HT-29 (cell line): ENCODE results near the gene PSPN. TPM values are rescaled to one million over a fixed set of nuclear protein-coding genes. Genes with fewer than 3 reads are reported as not detected.
A peak's percentile ranks its signal among the peaks of the same experiment; 100 is the strongest.
"Not testable (repeated sequence)": the region's sequence is repeated elsewhere in the genome, so short reads cannot be mapped to it uniquely, and the experiment has no call there.

Experiments
- DNase-seq: peaks from one replicate; pipeline ENCODE4 v3.0.0-alpha.2; 2015; ENCODE audit warnings: low spot score
- total RNA-seq: library from RNA; depleted of rRNA; stranded (reverse); fragments of >200 nt; shearing (Covaris generic); gene quantifications from 2 replicates; pipeline ENCODE4 v1.2.3, GENCODE V29; 2014

PSPN gene
- total RNA-seq, 1 experiment from 2014 or later = 0.28 TPM

DNA sequence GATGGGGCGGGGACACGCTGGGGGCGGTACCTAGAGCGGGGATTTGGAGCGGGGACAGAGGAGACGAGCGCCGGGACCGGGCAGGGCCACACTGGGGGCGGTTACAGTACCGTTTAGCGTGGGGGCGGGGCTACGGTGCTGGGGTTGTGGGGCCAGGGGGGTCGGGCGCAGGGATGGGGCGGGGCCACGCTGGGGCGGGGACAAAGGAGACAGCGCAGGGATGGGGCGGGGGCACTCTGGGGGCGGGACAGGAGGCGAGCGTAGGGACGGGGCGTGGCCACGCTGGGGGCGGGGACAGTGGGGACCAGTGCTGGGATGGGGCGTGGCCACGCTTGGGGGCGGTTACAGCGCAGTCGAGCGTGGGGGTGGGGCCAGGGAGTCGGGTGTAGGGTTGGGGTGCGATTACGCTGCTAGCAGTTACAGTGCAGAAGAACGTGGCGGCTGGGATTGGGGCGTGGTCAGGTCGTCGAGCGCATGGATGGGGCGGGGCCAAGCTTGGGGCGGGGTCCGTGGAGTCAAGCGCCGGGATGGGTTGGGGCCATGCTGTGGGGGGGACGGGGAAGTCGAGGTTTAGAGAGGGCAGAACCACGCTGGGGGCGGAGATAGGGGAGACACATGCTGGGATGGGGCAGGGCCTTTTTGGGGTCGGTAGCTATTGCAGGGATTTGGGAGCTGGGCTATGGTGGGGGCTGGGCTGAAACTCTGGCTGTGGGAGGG lies 2.5 kb downstream of the PSPN start:
- DNase-seq = peak; percentile 93

DNA sequence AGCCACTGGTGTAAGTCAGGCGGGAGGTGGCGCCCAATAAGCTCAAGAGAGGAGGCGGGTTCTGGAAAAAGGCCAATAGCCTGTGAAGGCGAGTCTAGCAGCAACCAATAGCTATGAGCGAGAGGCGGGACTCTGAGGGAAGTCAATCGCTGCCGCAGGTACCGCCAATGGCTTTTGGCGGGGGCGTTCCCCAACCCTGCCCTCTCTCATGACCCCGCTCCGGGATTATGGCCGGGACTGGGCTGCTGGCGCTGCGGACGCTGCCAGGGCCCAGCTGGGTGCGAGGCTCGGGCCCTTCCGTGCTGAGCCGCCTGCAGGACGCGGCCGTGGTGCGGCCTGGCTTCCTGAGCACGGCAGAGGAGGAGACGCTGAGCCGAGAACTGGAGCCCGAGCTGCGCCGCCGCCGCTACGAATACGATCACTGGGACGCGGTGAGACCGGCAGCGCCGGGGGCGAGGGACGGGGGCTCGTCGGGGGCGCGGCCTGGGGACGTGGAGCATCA lies 3.1 kb downstream of the PSPN start, which contains the start of gene ALKBH7:
ALKBH7 (plus strand) TSS at position 201 of the 502 bp plus-strand sequence; CDS start at position 228, 27 bp downstream.
- peak; percentile 98 for DNase-seq

DNA sequence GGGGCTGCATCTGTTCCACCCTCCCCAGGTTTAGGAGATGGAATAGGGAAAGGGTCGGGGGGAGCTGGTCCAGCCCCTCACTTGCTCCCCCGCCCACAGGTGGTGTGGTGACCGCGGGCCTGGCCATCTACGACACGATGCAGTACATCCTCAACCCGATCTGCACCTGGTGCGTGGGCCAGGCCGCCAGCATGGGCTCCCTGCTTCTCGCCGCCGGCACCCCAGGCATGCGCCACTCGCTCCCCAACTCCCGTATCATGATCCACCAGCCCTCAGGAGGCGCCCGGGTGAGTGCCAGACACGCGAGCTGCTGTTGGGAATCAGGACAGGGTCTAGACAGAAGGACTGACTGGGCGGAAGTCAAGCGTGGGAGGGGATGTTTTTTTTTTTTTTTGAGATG lies 11.4 kb downstream of the PSPN start:
- no peak for DNase-seq

DNA sequence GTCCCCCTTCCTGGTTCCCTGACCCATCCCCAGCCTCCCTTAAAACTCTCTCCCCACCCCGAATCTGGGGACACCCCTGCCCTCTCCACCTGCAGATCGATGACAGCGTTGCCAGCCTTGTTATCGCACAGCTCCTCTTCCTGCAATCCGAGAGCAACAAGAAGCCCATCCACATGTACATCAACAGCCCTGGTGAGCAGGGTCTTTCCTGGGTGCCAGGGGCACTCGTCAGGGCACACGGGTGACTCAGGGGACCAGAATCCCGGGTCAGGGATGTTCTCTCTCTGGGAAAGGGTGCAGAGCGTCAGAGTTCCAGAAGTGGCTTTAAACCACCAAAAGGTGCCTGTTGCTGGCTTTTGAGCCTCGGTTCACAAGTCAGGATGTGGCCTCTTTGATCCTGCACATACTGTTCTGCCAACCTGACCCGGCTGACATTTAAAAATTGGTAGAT lies 13.4 kb downstream of the PSPN start:
- DNase-seq = no peak

DNA sequence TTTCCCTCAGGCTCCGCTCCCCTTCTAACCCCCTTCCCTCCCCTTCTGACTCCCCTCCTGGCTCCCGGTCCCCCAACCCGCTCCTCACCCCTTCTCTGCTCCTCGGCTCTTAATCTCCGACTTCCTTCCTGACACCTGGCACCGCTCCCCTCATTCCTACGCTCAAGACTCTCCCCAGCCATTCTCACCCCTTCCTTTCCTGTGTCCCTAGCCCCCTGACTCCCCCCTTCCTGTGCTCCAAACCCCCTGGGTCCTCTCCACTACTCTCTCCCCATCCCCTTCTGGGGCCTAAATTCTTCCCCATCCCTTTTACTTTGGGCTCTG lies 13.7 kb downstream of the PSPN start:
- DNase-seq = no peak

DNA sequence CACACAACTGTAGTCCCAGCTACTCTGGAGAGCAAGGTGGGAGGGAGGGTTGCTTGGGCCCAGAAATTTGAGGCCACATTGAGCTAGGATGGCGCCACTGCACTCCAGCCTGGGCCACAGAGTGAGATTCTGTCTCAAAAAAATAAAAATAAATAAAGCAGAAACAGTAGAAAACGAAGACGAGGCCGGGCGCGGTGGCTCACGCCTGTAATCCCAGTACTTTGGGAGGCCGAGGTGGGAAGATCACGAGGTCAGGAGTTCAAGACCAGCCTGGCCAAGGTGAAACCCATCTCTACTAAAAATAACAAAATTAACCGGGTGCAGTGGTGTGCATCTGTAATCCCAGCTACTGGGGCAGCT lies 14.9 kb downstream of the PSPN start:
- DNase-seq = not testable (repeated sequence)

DNA sequence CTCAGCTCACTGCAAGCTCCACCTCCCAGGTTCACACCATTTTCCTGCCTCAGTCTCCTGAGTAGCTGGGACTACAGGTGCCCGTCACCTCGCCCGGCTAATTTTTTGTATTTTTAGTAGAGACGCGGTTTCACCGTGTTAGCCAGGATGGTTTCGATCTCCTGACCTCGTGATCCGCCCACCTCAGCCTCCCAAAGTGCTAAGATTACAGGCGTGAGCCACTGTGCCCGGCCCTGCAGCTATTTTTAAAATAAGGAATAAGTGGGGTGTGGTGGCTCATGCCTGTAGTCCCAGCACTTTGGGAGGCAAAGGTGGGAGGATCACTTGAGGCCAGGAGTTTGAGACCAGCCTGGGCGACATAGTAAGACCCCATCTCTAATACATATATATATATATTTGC lies 15.3 kb downstream of the PSPN start:
- not testable (repeated sequence) for DNase-seq

DNA sequence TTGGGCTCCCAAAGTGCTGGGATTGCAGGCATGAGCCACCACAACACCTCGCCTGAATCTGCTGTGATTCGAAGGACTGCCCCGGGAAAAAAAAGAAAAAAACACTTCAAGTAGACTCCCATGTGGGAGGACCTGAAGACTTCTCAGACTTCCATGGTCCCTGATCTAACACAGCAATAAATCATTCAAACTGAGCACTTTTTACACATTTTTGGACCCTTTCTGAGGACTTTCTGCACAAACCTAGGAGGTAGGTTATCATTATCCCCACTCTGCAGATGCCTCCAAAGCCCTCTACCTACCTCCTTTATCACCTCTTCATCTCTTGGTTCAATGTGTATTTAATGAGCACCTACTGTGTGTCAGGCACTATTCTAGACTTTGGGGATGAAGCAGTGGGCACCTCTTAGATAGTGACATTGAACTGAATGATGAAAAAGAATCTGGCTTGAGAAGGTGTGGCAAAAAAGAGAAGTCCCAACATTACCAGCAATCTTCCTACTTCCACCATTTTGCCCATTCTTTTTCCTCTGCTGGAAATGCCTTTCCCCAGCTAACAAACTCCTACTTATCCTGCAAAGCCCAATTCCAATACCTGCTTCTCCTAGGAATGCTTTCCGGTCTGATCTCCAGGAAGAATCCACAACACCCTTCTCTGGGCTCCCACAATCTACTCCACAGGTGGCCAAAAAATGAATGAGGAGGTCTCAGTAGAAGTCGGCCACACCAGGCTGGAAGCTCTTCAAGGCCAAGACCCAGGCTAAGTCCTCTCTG lies 16.0 kb downstream of the PSPN start:
- DNase-seq = no peak

DNA sequence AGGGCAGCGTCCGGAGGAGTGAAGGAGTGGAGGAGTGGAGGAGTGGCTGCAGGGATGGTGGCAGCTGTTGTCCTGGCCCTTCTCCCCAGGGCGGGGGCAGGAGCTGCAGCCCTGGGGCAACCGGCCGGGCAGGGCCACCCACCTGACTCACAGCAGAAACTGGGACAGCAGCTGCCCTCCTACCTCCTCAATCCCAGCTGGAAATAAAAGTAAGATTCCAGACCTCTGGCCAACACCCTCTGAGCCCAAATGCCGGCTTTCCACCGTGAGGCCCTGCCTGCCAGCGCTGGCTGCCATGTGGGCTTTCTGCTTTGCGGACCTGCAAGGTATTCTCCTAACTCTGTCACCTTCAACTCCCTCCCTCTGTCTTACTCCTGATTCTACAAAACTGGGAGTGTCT lies 17.7 kb downstream of the PSPN start:
- no peak for DNase-seq

DNA sequence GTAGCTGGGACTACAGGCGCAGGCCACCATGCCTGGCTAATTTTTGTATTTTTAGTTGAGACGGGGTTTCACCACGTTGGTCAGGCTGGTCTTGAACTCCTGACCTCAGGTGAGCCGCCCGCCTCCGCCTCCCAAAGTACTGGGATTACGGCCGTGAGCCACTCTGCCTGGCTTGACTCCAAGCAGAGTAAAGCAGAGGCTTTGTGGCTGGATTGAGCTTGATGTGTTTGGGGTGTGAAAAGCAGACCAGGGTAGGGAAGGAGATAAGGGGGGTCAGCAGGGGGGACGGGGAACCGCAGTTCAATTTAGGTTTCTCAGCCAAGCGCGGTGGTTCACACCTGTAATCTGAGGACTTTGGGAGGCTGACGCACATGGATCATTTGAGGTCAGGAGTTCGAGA lies 18.6 kb downstream of the PSPN start:
- DNase-seq = no peak

DNA sequence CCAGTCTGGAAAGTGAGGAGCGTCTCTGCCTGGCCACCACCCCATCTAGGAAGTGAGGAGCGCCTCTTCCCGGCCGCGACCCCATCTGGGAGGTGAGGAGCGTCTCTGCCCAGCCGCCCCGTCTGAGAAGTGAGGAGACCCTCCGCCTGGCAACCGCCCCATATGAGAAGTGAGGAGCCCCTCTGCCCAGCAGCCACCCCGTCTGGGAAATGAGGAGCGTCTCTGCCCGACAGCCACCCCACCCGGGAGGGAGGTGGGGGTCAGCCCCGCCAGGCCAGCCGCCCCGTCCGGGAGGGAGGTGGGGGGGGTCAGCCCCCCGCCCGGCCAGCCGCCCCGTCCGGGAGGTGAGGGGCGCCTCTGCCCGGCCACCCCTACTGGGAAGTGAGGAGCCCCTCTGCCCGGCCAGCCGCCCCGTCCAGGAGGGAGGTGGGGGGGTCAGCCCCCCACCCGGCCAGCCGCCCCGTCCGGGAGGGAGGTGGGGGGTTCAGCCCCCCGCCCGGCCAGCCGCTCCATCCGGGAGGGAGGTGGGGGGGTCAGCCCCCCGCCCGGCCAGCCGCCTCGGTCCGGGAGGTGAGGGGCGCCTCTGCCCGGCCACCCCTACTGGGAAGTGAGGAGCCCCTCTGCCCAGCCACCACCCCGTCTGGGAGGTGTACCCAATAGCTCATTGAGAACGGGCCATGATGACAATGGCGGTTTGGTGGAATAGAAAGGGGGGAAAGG lies 20.3 kb downstream of the PSPN start:
- not testable (repeated sequence) for DNase-seq

DNA sequence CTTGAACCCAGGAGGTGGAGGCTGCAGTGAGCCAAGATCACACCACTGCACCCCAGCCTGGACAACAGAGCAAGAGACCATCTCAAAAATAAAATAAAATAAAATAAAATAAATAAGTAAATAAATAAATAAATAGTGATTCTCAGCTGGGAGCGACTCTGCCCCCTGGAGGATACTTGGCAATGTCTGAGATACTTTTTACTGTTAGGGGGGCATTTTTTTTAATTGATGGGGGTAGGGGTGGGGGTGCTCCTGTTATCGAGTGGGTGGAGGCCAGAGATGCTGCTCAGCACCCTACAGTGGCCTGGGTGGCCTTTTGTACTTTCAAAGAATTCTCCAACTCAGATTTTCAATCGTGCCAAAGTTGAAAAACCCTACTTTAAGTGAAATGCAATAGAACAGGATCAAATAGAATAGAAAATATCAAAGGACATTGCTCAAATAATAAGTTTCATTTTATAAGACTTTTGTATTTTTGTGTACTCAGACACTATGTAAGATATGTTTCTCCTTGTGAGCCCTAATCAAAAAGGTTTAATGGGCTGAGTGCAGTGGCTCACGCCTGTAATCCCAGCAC lies 21.5 kb downstream of the PSPN start:
- DNase-seq = no peak

DNA sequence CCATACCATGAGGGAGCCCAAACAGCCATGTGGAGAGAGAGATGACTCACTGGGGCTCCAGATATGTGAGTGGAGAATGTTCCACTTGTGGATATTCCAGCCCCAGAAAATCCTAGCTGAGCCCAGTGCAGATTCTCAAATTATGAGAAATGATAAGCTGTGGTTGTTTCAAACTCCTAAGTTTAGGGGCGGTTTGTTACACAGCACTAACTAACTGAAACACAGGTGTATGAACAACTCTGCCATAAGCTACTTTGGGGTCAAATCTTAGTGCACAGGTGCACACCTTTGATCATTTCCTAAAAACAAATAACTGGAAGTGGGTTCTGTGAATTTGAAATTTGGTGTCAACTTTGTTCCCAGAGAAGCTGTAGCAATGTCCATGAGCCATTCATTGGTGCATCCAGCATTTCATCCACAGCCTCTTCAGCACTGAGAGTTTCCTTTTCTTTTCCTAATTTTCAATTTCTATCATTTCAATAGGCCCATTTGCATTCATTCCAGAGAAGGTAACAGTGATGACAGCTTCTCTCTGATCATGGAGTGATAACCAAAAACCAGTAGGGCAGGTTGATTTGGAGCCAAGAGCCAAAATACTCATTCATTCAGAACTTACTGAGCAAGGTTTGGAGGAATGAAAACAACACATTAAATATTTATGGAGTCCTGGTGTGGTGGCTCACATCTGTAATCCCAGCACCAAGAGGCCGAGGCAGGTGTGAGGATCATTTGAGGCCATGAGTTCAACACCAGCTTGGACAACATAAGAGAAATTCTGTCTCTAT lies 23.2 kb downstream of the PSPN start:
- no peak for DNase-seq

DNA sequence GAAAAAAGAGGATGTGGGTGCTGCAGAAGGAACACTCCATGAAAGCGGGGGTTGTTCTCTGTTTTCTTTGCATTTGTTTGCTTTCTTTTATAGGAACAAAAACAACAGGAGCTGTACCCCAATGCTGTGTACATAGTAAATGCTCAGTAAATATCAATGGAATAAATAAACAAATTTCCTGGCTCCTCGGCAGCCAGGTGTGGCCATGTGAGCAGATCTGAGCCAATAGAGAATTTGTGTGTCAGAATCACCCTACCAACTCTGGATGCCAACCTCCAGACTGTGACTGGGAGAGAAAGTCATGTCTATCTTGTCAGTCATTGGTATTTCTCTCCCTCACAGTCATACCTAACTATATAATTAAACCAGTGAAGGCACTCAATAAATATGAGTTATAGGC lies 25.0 kb downstream of the PSPN start:
- DNase-seq = no peak

DNA sequence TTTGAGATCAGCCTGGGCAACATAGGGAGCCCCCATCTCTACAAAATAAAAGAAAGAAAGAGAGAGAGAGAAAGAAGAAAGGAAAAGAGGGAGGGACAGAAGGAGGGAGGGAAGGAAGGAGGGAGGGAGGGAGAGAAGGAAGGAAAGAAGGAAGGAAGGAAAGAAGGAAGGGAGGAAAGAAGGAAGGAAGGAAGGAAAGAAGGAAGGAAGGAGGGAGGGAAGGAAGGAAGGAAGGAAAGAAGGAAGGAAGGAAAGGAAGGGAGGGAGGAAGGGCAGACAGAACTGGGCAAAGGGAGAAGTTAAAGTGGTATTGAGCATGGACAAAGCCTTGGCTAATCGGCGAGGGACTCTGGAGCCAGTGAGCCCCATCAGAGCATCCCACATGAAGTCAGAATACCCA lies 26.5 kb downstream of the PSPN start:
- not testable (repeated sequence) for DNase-seq

DNA sequence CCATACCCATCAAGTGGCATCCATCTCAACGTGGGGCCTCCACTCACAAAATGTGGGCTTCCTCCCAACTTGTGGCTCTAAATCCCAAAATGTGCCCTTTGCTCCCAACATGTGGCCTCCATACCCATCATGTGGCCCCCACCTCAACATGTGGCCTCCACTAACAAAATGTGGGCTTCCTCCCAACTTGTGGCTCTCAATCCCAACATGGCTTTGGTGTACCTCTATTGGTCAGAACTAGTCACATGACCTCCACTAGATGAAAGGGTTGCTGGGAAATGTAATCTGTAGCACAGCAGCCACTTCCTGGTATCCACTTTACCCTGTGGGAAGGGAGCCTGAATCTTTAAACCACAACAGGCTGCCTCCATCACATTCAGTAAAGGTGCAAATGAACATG lies 32.3 kb downstream of the PSPN start:
- DNase-seq = no peak

DNA sequence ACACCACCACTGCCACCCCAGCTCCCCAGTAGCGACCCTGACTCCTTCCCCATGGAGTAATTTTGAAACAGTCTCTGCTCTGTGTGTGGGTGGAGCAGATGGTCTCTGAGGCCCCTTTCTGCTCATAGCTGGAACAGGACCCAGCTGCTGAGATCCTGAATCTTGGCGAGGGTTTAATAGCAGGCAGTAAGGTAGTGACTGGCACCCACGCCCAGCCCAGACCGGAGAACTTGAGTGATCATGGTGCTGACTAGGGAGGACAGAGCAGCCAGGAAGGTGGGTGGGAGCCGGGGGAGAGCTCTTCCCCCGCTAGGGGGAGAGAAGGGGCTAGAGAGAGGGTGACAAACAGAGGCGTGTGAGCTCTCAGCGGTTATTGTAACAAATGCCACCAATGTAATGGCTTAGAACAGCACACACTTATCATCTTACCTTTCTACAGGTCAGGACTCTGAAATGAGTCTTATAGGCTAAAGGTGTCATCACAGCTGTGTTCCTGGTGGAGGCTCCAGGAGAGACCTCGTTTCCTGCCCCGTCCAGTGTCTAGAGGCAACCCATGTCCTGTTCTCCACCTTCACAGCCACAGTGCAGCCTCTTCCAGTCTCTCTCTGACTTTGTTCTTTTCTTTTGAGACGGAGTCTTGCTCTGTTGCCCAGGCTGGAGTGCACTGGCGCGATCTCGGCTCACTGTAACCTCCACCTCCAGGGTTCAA lies 35.1 kb downstream of the PSPN start:
- no peak for DNase-seq

DNA sequence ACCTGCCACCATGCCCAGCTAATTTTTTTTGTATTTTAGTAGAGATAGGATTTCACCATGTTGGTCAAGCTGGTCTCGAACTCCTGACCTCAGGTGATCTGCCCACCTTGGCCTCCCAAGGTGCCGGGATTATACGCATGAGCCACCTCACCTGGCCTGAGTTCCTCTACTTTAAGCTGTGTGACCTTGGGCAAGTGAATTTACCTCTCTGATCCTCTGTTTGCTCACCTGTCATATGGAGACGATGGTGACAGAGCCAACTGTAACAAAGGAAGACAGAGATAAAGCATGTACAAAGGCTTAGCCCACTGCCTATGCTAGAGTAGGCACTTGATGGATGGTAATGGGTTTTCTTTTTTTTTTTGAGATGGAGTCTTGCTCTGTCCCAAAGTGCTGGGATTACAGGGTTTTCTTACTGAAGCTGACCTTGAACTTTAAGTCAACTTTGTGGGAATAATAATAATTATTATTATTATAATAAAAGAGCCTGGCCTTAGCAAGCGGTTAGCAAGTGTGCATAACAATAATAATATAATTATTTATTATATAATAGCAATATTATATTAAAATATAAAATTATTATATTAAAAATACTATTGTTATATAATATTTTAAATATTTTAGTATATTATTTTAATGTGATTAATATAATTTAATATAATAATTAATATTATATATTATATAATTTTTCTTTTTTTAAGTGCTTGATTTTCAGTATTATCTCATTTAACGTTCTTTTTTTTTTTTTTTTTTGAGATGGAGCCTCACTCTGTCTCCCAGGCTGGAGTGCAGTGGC lies 41.0 kb downstream of the PSPN start:
- DNase-seq = no peak

DNA sequence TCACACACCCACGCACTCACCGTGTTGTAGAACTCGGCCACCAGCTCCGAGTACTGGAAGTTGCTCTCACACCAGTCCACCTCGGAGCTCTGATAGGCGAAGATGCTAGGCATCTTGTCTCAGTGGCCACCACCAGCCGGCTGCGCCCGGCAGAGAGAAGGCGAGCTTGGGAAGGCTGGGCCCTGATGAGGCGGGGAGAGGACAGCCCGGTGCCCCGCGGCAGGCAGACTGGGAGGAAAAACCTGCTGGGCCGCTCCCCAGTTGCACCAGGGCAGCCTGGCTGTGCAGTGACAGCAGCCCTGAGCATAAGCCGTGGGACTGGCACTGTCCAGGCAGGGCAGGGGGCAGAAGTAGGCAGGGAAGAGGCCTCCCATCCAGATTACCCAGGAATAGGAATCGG lies 42.3 kb downstream of the PSPN start, which contains the start of gene ACER1:
ACER1 (minus strand) TSS at position 174 of the 400 bp plus-strand sequence; CDS start at position 113, 61 bp downstream.
- DNase-seq = no peak

DNA sequence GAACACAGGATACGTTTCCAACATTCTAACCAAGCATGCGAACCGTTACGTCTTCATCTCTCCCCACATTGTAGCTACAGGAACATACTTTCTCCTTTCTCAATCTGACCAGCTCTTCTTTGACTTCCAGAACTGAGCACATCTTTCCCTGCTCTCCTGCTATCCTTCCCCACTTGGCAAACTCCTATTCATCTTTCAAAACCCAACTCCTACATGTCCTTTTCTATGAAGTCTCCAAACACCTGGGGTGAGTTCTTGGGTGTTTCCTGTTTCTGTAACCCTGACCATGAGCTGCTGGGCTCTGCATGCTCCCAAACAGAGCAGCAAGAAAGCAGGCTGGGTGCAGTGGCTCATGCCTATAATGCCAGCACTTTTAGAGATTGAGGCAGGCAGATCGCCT lies 48.9 kb downstream of the PSPN start:
- no peak for DNase-seq
